ENCODE data around the gene SPEF2.
"Not testable (repeated sequence)": the region's sequence is repeated elsewhere in the genome, so short reads cannot be mapped to it uniquely, and the experiment has no call there.

Gene SPEF2

GRCh38 chr5:35651002-35651756 lies 33.5 kb downstream of the SPEF2 start:
- DNase-seq (ENCODE audit: low read depth in 2 of 2): peak; percentile 33 to 48

GRCh38 chr5:35656721-35657120 lies 39.1 kb downstream of the SPEF2 start:
- no peak for DNase-seq (ENCODE audit: low read depth in 2 of 2)

GRCh38 chr5:35657877-35658276 lies 40.2 kb downstream of the SPEF2 start:
- no peak for DNase-seq (ENCODE audit: low read depth in 2 of 2)

GRCh38 chr5:35659556-35659955 lies 41.9 kb downstream of the SPEF2 start:
- DNase-seq (ENCODE audit: low read depth in 2 of 2): no peak

GRCh38 chr5:35660451-35660850 lies 42.8 kb downstream of the SPEF2 start:
- no peak for DNase-seq (ENCODE audit: low read depth in 2 of 2)

- no peak for DNase-seq (ENCODE audit: low read depth in 2 of 2)
Measured at GRCh38 chr5:35664584-35664983, 46.9 kb downstream of the SPEF2 start.

GRCh38 chr5:35665096-35665495 lies 47.4 kb downstream of the SPEF2 start:
- no peak for DNase-seq (ENCODE audit: low read depth in 2 of 2)

GRCh38 chr5:35668319-35668718 lies 50.7 kb downstream of the SPEF2 start:
- DNase-seq (ENCODE audit: low read depth in 2 of 2): no peak

GRCh38 chr5:35668794-35669193 lies 51.1 kb downstream of the SPEF2 start:
- no peak for DNase-seq (ENCODE audit: low read depth in 2 of 2)

GRCh38 chr5:35671541-35672295 lies 54.1 kb downstream of the SPEF2 start:
- DNase-seq (ENCODE audit: low read depth in 2 of 2): no peak

GRCh38 chr5:35672296-35672655 lies 54.6 kb downstream of the SPEF2 start:
- not testable (repeated sequence) for DNase-seq (ENCODE audit: low read depth in 2 of 2)

- peak in 1 of 2 experiments; percentile 1 for DNase-seq (ENCODE audit: low read depth in 2 of 2)
Measured at GRCh38 chr5:35672995-35673394, 55.3 kb downstream of the SPEF2 start.

GRCh38 chr5:35674049-35674448 lies 56.4 kb downstream of the SPEF2 start:
- no peak for DNase-seq (ENCODE audit: low read depth in 2 of 2)

GRCh38 chr5:35675392-35675791 lies 57.7 kb downstream of the SPEF2 start:
- DNase-seq (ENCODE audit: low read depth in 2 of 2): no peak

GRCh38 chr5:35677878-35678277 lies 60.2 kb downstream of the SPEF2 start:
- no peak for DNase-seq (ENCODE audit: low read depth in 2 of 2)

GRCh38 chr5:35678661-35679060 lies 61.0 kb downstream of the SPEF2 start:
- no peak for DNase-seq (ENCODE audit: low read depth in 2 of 2)

- DNase-seq (ENCODE audit: low read depth in 2 of 2): no peak
Measured at GRCh38 chr5:35679357-35679756, 61.7 kb downstream of the SPEF2 start.

GRCh38 chr5:35681911-35682310 lies 64.2 kb downstream of the SPEF2 start:
- no peak for DNase-seq (ENCODE audit: low read depth in 2 of 2)

GRCh38 chr5:35683466-35683865 lies 65.8 kb downstream of the SPEF2 start:
- no peak for DNase-seq (ENCODE audit: low read depth in 2 of 2)

GRCh38 chr5:35685161-35685560 lies 67.5 kb downstream of the SPEF2 start:
- DNase-seq (ENCODE audit: low read depth in 2 of 2): no peak

GRCh38 chr5:35687961-35688360 lies 70.3 kb downstream of the SPEF2 start:
- no peak for DNase-seq (ENCODE audit: low read depth in 2 of 2)

- DNase-seq (ENCODE audit: low read depth in 2 of 2): no peak
Measured at GRCh38 chr5:35694481-35694880, 76.8 kb downstream of the SPEF2 start.

- DNase-seq (ENCODE audit: low read depth in 2 of 2): no peak
Measured at GRCh38 chr5:35698047-35698808, 80.6 kb downstream of the SPEF2 start.
